Measurements from ENCODE around the gene WSB1. TPM values are rescaled to one million over a fixed set of nuclear protein-coding genes. Genes with fewer than 3 reads are reported as not detected.
A peak's percentile ranks its signal among the peaks of the same experiment; 100 is the strongest.

Gene WSB1
- total and polyA plus RNA-seq, 10 of the 15 experiments (the other 5 are each of a cell fraction or from before 2014, with no cell fraction given): 26.6 to 458 (median 101) TPM

DNA sequence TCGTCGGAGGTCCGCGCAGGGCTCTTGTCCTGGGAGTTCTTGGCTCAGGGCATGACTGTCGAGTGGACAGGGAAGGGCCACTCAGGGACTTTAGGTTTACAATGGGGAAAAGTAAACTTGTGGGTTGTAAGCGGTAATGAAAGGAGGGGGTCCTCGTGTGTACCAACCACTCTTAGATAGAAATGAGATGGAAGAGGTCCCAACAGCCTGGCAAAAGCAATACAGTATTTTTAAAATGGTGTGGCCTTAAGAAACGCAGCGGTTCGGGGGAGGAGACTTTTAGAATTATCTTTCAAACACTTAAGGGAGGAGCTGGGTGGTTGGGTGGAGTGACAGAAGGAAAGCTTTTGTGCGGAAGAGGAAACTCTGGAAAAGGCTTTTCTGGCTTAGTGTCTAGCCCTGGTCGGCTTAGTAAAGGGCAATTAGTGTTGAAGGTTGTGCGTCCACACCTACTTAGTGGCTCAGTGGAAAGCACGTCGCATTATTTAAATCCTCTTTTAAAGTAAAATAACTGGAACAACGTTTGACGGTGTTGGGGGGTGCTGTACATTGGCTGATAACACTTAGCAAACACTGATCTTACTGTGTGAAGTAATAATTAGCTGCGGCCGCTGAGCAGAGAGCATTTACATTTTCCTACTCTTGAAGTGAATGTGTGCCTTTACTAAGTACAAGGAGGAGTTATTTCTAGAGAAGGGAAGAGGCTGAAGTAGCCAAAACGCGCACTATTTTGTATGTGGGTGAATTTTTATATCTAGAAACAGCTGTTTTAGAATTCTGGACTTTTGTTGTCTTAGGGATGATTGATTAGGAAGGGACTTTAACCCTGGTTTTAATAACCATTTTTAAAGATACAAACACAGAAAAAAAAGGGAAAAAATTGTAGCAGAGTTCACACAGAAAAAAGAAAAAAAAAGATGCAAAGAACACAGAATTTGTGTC lies 1.0 kb downstream of the WSB1 start (continued):
- TF ChIP-seq NR2F1 (conservative IDR thresholded peaks at IDR 0.05) (peak; percentile 47), SRF (IDR thresholded peaks at IDR 0.05; ENCODE audit: low read depth in 2 of 2, low read length in 2 of 2) (0 out of 4 replicates have a peak, but pooled peaks of 1 of the 2 experiments have one; percentile 55), GATAD2B (conservative IDR thresholded peaks at IDR 0.05; ENCODE audit: low read depth) (0 out of 2 replicates have a peak, but pooled peaks have one; percentile 30), RAD51 (IDR thresholded peaks at IDR 0.05) (no peak), TCF12 (IDR thresholded peaks at IDR 0.05; ENCODE audit: low read depth, low read length) (no peak), MEF2A (IDR thresholded peaks at IDR 0.05; ENCODE audit: insufficient read depth, low read depth, low read length) (0 out of 2 replicates have a peak, but pooled peaks have one; percentile 36), NFYB (IDR thresholded peaks at IDR 0.05; ENCODE audit: insufficient read depth, low read depth, low read length) (no peak)
- TF ChIP-seq, protein P1, sequence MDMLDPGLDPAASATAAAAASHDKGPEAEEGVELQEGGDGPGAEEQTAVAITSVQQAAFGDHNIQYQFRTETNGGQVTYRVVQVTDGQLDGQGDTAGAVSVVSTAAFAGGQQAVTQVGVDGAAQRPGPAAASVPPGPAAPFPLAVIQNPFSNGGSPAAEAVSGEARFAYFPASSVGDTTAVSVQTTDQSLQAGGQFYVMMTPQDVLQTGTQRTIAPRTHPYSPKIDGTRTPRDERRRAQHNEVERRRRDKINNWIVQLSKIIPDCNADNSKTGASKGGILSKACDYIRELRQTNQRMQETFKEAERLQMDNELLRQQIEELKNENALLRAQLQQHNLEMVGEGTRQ (IDR thresholded peaks at IDR 0.05; ENCODE audit: borderline replicate concordance, low read depth, low read length): no peak
- TF ChIP-seq, protein P2, sequence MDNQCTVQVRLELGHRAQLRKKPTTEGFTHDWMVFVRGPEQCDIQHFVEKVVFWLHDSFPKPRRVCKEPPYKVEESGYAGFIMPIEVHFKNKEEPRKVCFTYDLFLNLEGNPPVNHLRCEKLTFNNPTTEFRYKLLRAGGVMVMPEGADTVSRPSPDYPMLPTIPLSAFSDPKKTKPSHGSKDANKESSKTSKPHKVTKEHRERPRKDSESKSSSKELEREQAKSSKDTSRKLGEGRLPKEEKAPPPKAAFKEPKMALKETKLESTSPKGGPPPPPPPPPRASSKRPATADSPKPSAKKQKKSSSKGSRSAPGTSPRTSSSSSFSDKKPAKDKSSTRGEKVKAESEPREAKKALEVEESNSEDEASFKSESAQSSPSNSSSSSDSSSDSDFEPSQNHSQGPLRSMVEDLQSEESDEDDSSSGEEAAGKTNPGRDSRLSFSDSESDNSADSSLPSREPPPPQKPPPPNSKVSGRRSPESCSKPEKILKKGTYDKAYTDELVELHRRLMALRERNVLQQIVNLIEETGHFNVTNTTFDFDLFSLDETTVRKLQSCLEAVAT (IDR thresholded peaks at IDR 0.05): no peak
- TF ChIP-seq, protein P3, sequence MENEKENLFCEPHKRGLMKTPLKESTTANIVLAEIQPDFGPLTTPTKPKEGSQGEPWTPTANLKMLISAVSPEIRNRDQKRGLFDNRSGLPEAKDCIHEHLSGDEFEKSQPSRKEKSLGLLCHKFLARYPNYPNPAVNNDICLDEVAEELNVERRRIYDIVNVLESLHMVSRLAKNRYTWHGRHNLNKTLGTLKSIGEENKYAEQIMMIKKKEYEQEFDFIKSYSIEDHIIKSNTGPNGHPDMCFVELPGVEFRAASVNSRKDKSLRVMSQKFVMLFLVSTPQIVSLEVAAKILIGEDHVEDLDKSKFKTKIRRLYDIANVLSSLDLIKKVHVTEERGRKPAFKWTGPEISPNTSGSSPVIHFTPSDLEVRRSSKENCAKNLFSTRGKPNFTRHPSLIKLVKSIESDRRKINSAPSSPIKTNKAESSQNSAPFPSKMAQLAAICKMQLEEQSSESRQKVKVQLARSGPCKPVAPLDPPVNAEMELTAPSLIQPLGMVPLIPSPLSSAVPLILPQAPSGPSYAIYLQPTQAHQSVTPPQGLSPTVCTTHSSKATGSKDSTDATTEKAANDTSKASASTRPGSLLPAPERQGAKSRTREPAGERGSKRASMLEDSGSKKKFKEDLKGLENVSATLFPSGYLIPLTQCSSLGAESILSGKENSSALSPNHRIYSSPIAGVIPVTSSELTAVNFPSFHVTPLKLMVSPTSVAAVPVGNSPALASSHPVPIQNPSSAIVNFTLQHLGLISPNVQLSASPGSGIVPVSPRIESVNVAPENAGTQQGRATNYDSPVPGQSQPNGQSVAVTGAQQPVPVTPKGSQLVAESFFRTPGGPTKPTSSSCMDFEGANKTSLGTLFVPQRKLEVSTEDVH (IDR thresholded peaks at IDR 0.05; ENCODE audit: low read depth, partially characterized antibody): no peak
- TF ChIP-seq, protein P4, sequence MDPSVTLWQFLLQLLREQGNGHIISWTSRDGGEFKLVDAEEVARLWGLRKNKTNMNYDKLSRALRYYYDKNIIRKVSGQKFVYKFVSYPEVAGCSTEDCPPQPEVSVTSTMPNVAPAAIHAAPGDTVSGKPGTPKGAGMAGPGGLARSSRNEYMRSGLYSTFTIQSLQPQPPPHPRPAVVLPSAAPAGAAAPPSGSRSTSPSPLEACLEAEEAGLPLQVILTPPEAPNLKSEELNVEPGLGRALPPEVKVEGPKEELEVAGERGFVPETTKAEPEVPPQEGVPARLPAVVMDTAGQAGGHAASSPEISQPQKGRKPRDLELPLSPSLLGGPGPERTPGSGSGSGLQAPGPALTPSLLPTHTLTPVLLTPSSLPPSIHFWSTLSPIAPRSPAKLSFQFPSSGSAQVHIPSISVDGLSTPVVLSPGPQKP (IDR thresholded peaks at IDR 0.05; ENCODE audit: low read depth, low read length): no peak
- TF ChIP-seq, protein P5, sequence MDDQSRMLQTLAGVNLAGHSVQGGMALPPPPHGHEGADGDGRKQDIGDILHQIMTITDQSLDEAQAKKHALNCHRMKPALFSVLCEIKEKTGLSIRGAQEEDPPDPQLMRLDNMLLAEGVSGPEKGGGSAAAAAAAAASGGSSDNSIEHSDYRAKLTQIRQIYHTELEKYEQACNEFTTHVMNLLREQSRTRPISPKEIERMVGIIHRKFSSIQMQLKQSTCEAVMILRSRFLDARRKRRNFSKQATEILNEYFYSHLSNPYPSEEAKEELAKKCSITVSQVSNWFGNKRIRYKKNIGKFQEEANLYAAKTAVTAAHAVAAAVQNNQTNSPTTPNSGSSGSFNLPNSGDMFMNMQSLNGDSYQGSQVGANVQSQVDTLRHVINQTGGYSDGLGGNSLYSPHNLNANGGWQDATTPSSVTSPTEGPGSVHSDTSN (IDR thresholded peaks at IDR 0.05; ENCODE audit: insufficient replicate concordance, low read depth, low read length): peak; percentile 36
- TF ChIP-seq, protein P6, sequence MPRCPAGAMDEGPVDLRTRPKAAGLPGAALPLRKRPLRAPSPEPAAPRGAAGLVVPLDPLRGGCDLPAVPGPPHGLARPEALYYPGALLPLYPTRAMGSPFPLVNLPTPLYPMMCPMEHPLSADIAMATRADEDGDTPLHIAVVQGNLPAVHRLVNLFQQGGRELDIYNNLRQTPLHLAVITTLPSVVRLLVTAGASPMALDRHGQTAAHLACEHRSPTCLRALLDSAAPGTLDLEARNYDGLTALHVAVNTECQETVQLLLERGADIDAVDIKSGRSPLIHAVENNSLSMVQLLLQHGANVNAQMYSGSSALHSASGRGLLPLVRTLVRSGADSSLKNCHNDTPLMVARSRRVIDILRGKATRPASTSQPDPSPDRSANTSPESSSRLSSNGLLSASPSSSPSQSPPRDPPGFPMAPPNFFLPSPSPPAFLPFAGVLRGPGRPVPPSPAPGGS (IDR thresholded peaks at IDR 0.05; ENCODE audit: borderline replicate concordance, insufficient read depth, low read depth, low read length, poor library complexity, severe bottlenecking): no peak

All from GM12878 (cell line).